ENCODE data around the gene EXOC3.

GRCh38 chr5:485946-486491 lies 43.0 kb downstream of the EXOC3 start:
- TF ChIP-seq EZH2 (IDR thresholded peaks at IDR 0.05; ENCODE audit: borderline replicate concordance, low read length) (no peak), CTCF (IDR thresholded peaks at IDR 0.05; ENCODE audit: low read length) (no peak)

All from OCI-LY1 (cell line).